ENCODE data around the gene DSTN. TPM values are rescaled to one million over a fixed set of nuclear protein-coding genes. Genes with fewer than 3 reads are reported as not detected.

Gene DSTN
- total and polyA plus RNA-seq, 2 donors (not counting 1 experiment from before 2014, with no cell fraction given) = 6.6 to 13.4 TPM

- H3K79me2 ChIP-seq (ENCODE audit: control insufficient read depth, insufficient read depth, low read length) = no peaks in the 10 kb centered on the region
- no peak overlapping the region for H3K9ac ChIP-seq (ENCODE audit: low read length)
- intact Hi-C loops (cut with micrococcal nuclease) = no loop called here
- no peaks in the 10 kb centered on the region for H3K9me3 ChIP-seq (ENCODE audit: control extremely low read depth in 1 of 3, control insufficient read depth in 2 of 3, insufficient read depth in 1 of 3, low read length in 2 of 3)
- H3K4me3 ChIP-seq (ENCODE audit: control extremely low read depth in 1 of 5, extremely low read depth in 1 of 5, insufficient read depth in 1 of 5, low read depth in 2 of 5, low read length in 4 of 5) = no peak overlapping the region
- no peak overlapping the region for H3K4me3 Mint-ChIP-seq
- no peaks in the 10 kb centered on the region for H3K4me1 ChIP-seq (ENCODE audit: control insufficient read depth in 2 of 2, insufficient read depth in 2 of 2, low read length in 2 of 2)
- peaks cover 0 to 13% (median 5%) of the 10 kb centered on the region in 4 experiments for H3K27me3 ChIP-seq (replicated peaks in 1 of 4; ENCODE audit: control extremely low read depth in 1 of 4, control insufficient read depth in 3 of 4, insufficient read depth in 4 of 4, low read length in 3 of 4)
- H3K27ac Mint-ChIP-seq = no peak overlapping the region
- no peaks in the 10 kb centered on the region for H3K9me3 Mint-ChIP-seq (ENCODE audit: insufficient read depth)
- TF ChIP-seq EZH2 (IDR thresholded peaks at IDR 0.05; ENCODE audit: borderline replicate concordance, insufficient read depth, low read depth, low read length, poor library complexity, severe bottlenecking) = no peak
- TF ChIP-seq, protein P1, sequence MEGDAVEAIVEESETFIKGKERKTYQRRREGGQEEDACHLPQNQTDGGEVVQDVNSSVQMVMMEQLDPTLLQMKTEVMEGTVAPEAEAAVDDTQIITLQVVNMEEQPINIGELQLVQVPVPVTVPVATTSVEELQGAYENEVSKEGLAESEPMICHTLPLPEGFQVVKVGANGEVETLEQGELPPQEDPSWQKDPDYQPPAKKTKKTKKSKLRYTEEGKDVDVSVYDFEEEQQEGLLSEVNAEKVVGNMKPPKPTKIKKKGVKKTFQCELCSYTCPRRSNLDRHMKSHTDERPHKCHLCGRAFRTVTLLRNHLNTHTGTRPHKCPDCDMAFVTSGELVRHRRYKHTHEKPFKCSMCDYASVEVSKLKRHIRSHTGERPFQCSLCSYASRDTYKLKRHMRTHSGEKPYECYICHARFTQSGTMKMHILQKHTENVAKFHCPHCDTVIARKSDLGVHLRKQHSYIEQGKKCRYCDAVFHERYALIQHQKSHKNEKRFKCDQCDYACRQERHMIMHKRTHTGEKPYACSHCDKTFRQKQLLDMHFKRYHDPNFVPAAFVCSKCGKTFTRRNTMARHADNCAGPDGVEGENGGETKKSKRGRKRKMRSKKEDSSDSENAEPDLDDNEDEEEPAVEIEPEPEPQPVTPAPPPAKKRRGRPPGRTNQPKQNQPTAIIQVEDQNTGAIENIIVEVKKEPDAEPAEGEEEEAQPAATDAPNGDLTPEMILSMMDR (IDR thresholded peaks at IDR 0.05) = no peak
- no peaks in the 10 kb centered on the region for H4K20me1 ChIP-seq (ENCODE audit: control insufficient read depth, insufficient read depth, low read length, poor library complexity, severe bottlenecking)
- no peaks in the 10 kb centered on the region for H3K4me1 Mint-ChIP-seq
- WGBS (ENCODE audit: insufficient coverage) = 87% methylated on average over 5 of the region's 5 CpGs
- no peak overlapping the region for H2AFZ ChIP-seq (ENCODE audit: insufficient read depth, low read depth, low read length, poor library complexity, severe bottlenecking)
- ATAC-seq (ENCODE audit: low read depth) = no peak
- H3K27me3 Mint-ChIP-seq = peaks cover 20% of the 10 kb centered on the region
- H3K4me2 ChIP-seq (replicated peaks; ENCODE audit: low read depth, low read length, poor library complexity, severe bottlenecking) = no peak overlapping the region
- CTCF ChIA-PET = interaction anchor here (0.6 kb wide), 1 partner anchor 706 kb away, joined by 3 read pairs; no protein-coding TSS in a partner anchor
- no peaks in the 10 kb centered on the region for H3K36me3 ChIP-seq (replicated peaks in 1 of 2; ENCODE audit: control extremely low read depth in 1 of 2, control insufficient read depth in 1 of 2, extremely low read depth in 1 of 2, insufficient read depth in 2 of 2, low read length in 1 of 2)
- H3K27ac ChIP-seq (ENCODE audit: low read length in 2 of 2) = no peak overlapping the region
- POLR2A ChIA-PET = no interaction called here
- DNase-seq = no peak
Measured at GRCh38 chr20:17523326-17523725, 46.5 kb upstream of the DSTN start.

- H3K27ac ChIP-seq (ENCODE audit: low read length in 2 of 2) = no peak overlapping the region
- H3K4me3 ChIP-seq (ENCODE audit: control extremely low read depth in 1 of 5, extremely low read depth in 1 of 5, insufficient read depth in 1 of 5, low read depth in 2 of 5, low read length in 4 of 5) = no peak overlapping the region
- no peak for TF ChIP-seq EZH2 (IDR thresholded peaks at IDR 0.05; ENCODE audit: borderline replicate concordance, insufficient read depth, low read depth, low read length, poor library complexity, severe bottlenecking)
- TF ChIP-seq, protein P1 (IDR thresholded peaks at IDR 0.05) = no peak
- no peak overlapping the region for H3K27ac Mint-ChIP-seq
- H3K4me2 ChIP-seq (replicated peaks; ENCODE audit: low read depth, low read length, poor library complexity, severe bottlenecking) = no peak overlapping the region
- H3K4me1 ChIP-seq (ENCODE audit: control insufficient read depth in 2 of 2, insufficient read depth in 2 of 2, low read length in 2 of 2) = no peaks in the 10 kb centered on the region
- no peak for ATAC-seq (ENCODE audit: low read depth)
- H3K79me2 ChIP-seq (ENCODE audit: control insufficient read depth, insufficient read depth, low read length) = no peaks in the 10 kb centered on the region
- no peak overlapping the region for H2AFZ ChIP-seq (ENCODE audit: insufficient read depth, low read depth, low read length, poor library complexity, severe bottlenecking)
- H3K27me3 Mint-ChIP-seq = peaks cover 24% of the 10 kb centered on the region
- no peak for DNase-seq
- no peaks in the 10 kb centered on the region for H3K9me3 ChIP-seq (ENCODE audit: control extremely low read depth in 1 of 3, control insufficient read depth in 2 of 3, insufficient read depth in 1 of 3, low read length in 2 of 3)
- no peaks in the 10 kb centered on the region for H4K20me1 ChIP-seq (ENCODE audit: control insufficient read depth, insufficient read depth, low read length, poor library complexity, severe bottlenecking)
- no peaks in the 10 kb centered on the region for H3K36me3 ChIP-seq (replicated peaks in 1 of 2; ENCODE audit: control extremely low read depth in 1 of 2, control insufficient read depth in 1 of 2, extremely low read depth in 1 of 2, insufficient read depth in 2 of 2, low read length in 1 of 2)
- no peaks in the 10 kb centered on the region for H3K9me3 Mint-ChIP-seq (ENCODE audit: insufficient read depth)
- no peak overlapping the region for H3K4me3 Mint-ChIP-seq
- 96% methylated on average over 4 of the region's 8 CpGs for WGBS (ENCODE audit: insufficient coverage)
- CTCF ChIA-PET = no interaction called here
- H3K27me3 ChIP-seq (replicated peaks in 1 of 4; ENCODE audit: control extremely low read depth in 1 of 4, control insufficient read depth in 3 of 4, insufficient read depth in 4 of 4, low read length in 3 of 4) = peaks cover 0 to 10% (median 5%) of the 10 kb centered on the region in 4 experiments
- no peak overlapping the region for H3K9ac ChIP-seq (ENCODE audit: low read length)
- POLR2A ChIA-PET = no interaction called here
- H3K4me1 Mint-ChIP-seq = no peaks in the 10 kb centered on the region
- intact Hi-C loops (cut with micrococcal nuclease) = no loop called here
Measured at GRCh38 chr20:17524560-17524959, 45.3 kb upstream of the DSTN start.

Data from B cell (primary cell).